DOHH2 (cell line): ENCODE results near the gene CISD1.
"Not testable (repeated sequence)": the region's sequence is repeated elsewhere in the genome, so short reads cannot be mapped to it uniquely, and the experiment has no call there.

Experiments used
- EZH2phosphoT487 ChIP-seq: fragments of 200-600 bp; sonication (generic); IDR thresholded peaks from 2 replicates; pipeline ENCODE4 v1.6.1; 2017; ENCODE audit warnings: borderline replicate concordance, mild to moderate bottlenecking, antibody characterized with exemption, low read length, moderate library complexity, mixed read lengths
- TF ChIP-seq, protein P1 (sequence below): fragments of 200-600 bp; sonication (generic); IDR thresholded peaks from one replicate; pipeline ENCODE4 v1.5.1; 2014; ENCODE audit warnings: antibody characterized with exemption, mild to moderate bottlenecking, low read depth, low read length; ENCODE audit not compliant: poor library complexity, severe bottlenecking

DNA sequence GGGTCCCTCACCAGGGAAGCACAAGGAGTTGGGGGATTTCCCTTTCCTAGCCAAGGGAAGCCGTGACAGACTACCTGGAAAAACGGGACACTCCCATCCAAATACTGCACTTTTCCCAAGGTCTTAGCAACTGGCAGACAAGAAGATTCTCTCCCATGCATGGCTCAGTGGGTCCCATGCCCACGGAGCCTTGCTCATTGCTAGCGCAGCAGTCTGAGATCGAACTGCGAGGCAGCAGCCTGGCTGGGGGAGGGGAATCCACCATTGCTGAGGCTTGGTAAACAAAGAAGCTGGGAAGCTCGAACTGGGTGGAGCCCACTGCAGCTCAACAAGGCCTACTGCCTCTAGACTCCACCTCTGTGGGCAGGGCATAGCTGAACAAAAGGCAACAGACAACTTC lies 39.1 kb upstream of the CISD1 start:
- TF ChIP-seq, protein P1, sequence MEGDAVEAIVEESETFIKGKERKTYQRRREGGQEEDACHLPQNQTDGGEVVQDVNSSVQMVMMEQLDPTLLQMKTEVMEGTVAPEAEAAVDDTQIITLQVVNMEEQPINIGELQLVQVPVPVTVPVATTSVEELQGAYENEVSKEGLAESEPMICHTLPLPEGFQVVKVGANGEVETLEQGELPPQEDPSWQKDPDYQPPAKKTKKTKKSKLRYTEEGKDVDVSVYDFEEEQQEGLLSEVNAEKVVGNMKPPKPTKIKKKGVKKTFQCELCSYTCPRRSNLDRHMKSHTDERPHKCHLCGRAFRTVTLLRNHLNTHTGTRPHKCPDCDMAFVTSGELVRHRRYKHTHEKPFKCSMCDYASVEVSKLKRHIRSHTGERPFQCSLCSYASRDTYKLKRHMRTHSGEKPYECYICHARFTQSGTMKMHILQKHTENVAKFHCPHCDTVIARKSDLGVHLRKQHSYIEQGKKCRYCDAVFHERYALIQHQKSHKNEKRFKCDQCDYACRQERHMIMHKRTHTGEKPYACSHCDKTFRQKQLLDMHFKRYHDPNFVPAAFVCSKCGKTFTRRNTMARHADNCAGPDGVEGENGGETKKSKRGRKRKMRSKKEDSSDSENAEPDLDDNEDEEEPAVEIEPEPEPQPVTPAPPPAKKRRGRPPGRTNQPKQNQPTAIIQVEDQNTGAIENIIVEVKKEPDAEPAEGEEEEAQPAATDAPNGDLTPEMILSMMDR, result not testable (repeated sequence)
- TF ChIP-seq EZH2phosphoT487, result not testable (repeated sequence)
